ENCODE data around the gene KITLG. TPM values are rescaled to one million over a fixed set of nuclear protein-coding genes. Genes with fewer than 3 reads are reported as not detected.

KITLG gene
- total RNA-seq, 2 experiments from 2014 or later, result not detected

DNA sequence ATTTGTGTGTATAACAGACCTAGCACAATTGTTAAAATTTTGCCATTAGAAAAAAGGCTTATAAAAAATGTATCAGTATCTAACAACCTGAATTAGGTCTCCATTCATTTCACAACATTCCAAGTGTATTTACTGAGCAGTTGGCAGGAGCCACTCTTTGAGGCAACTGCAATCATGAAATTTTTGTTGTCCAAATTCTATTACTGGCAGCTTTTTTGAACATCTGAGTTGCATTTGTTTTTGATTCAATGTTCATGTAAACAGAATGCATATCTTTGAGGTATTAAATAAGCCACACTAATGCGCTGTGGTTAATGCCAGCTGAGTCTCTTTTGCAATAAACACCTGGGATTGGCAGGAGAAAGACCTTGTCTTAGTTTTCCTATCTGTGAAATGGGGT, 8.7 kb downstream of the KITLG start:
- BruUV-seq (replicated peaks), result no TSS peak
- DNase-seq (ENCODE audit: low spot score), result no peak
- no peaks in the 10 kb centered on the region for H3K4me1 ChIP-seq (ENCODE audit: insufficient read depth, low read length, poor library complexity, severe bottlenecking)
- no peak overlapping the region for H3K4me2 ChIP-seq (ENCODE audit: low read length)
- H2AFZ ChIP-seq (ENCODE audit: low read length), result no peak overlapping the region
- POLR2A ChIA-PET, result no interaction called here
- no peaks in the 10 kb centered on the region for H3K9me3 ChIP-seq (ENCODE audit: low read length)
- H3K27ac ChIP-seq (ENCODE audit: low read depth, low read length, poor library complexity, severe bottlenecking), result no peak overlapping the region
- no peaks in the 10 kb centered on the region for H4K20me1 ChIP-seq (ENCODE audit: insufficient read depth, low read length)
- CTCF ChIA-PET (ENCODE audit: unreplicated experiment), result no interaction called here
- H3K79me2 ChIP-seq (ENCODE audit: insufficient read depth, low read depth, low read length), result no peaks in the 10 kb centered on the region
- H3K36me3 ChIP-seq (ENCODE audit: insufficient read depth, low read length), result no peaks in the 10 kb centered on the region
- no peak for TF ChIP-seq CTCF (conservative IDR thresholded peaks at IDR 0.05; ENCODE audit: low read length)
- no peak for TF ChIP-seq EZH2phosphoT487 (IDR thresholded peaks at IDR 0.05; ENCODE audit: borderline replicate concordance, low read depth, low read length)
- H3K9me2 ChIP-seq (ENCODE audit: insufficient read depth, low read length), result no peaks in the 10 kb centered on the region
- H3K4me3 ChIP-seq (ENCODE audit: low read depth, low read length, poor library complexity, severe bottlenecking), result no peak overlapping the region
- intact Hi-C loops (cut with micrococcal nuclease; ENCODE audit: unreplicated experiment), result no loop called here

- Histone ChIP-seq H3K9me3 (ENCODE audit: low read length) (no peaks in the 10 kb centered on the region), H4K20me1 (ENCODE audit: insufficient read depth, low read length) (no peaks in the 10 kb centered on the region), H3K36me3 (ENCODE audit: insufficient read depth, low read length) (no peaks in the 10 kb centered on the region), H3K4me3 (ENCODE audit: low read depth, low read length, poor library complexity, severe bottlenecking) (no peak overlapping the region), H2AFZ (ENCODE audit: low read length) (no peak overlapping the region), H3K4me1 (ENCODE audit: insufficient read depth, low read length, poor library complexity, severe bottlenecking) (no peaks in the 10 kb centered on the region), H3K4me2 (ENCODE audit: low read length) (no peak overlapping the region), H3K9me2 (ENCODE audit: insufficient read depth, low read length) (no peaks in the 10 kb centered on the region), H3K79me2 (ENCODE audit: insufficient read depth, low read depth, low read length) (no peaks in the 10 kb centered on the region), H3K27ac (ENCODE audit: low read depth, low read length, poor library complexity, severe bottlenecking) (no peak overlapping the region)
- CTCF ChIA-PET (ENCODE audit: unreplicated experiment), result no interaction called here
- DNase-seq (ENCODE audit: low spot score), result no peak
- TF ChIP-seq EZH2phosphoT487 (IDR thresholded peaks at IDR 0.05; ENCODE audit: borderline replicate concordance, low read depth, low read length) (no peak), CTCF (conservative IDR thresholded peaks at IDR 0.05; ENCODE audit: low read length) (no peak)
- intact Hi-C loops (cut with micrococcal nuclease; ENCODE audit: unreplicated experiment), result no loop called here
- no TSS peak for BruUV-seq (replicated peaks)
- POLR2A ChIA-PET, result no interaction called here
Measured at GRCh38 chr12:88570103-88570502, 10.2 kb downstream of the KITLG start.

GRCh38 chr12:88566430-88566829, 13.8 kb downstream of the KITLG start:
- Histone ChIP-seq H3K9me3 (ENCODE audit: low read length) (no peaks in the 10 kb centered on the region), H4K20me1 (ENCODE audit: insufficient read depth, low read length) (no peaks in the 10 kb centered on the region), H3K36me3 (ENCODE audit: insufficient read depth, low read length) (no peaks in the 10 kb centered on the region), H3K9me2 (ENCODE audit: insufficient read depth, low read length) (no peaks in the 10 kb centered on the region), H2AFZ (ENCODE audit: low read length) (no peak overlapping the region), H3K4me1 (ENCODE audit: insufficient read depth, low read length, poor library complexity, severe bottlenecking) (no peaks in the 10 kb centered on the region), H3K4me2 (ENCODE audit: low read length) (no peak overlapping the region), H3K4me3 (ENCODE audit: low read depth, low read length, poor library complexity, severe bottlenecking) (no peak overlapping the region), H3K27ac (ENCODE audit: low read depth, low read length, poor library complexity, severe bottlenecking) (no peak overlapping the region), H3K79me2 (ENCODE audit: insufficient read depth, low read depth, low read length) (no peaks in the 10 kb centered on the region)
- ChIA-PET POLR2A (interaction anchor here (0.9 kb wide), 1 partner anchor 9 kb away, joined by 3 read pairs; no protein-coding TSS in a partner anchor), CTCF (ENCODE audit: unreplicated experiment) (no interaction called here)
- intact Hi-C loops (cut with micrococcal nuclease; ENCODE audit: unreplicated experiment), result no loop called here
- no peak for TF ChIP-seq EZH2phosphoT487 (IDR thresholded peaks at IDR 0.05; ENCODE audit: borderline replicate concordance, low read depth, low read length)
- TF ChIP-seq CTCF (conservative IDR thresholded peaks at IDR 0.05; ENCODE audit: low read length), result no peak
- no TSS peak for BruUV-seq (replicated peaks)
- no peak for DNase-seq (ENCODE audit: low spot score)

Measured in OCI-LY7 (cell line).